A549 (cell line): ENCODE results near the gene IL17REL. TPM values are rescaled to one million over a fixed set of nuclear protein-coding genes. Genes with fewer than 3 reads are reported as not detected.

Experiments
- ATAC-seq, 2 experiments: fragments of 200-7000 bp in 1 of 2; fragments of >200 bp in 1 of 2; cut with Nextera tagmentation in 1 of 2; cut with Tn5 transposase in 1 of 2; 3 replicates each; pipeline versions ENCODE4 v1.8.0 to v1.9.1; 2018 to 2020; ENCODE audit warnings: mild to moderate bottlenecking in 1 of 2, moderate library complexity in 1 of 2
- CTCF ChIA-PET: fragments of 300-600 bp; sonication (Branson Sonifier 250); formaldehyde crosslinking; extraction: SDS; loops from one replicate; lab custom pipeline; 2021; ENCODE audit warnings: antibody characterized with exemption, inconsistent platforms; lab: Yijun Ruan, JAX
- POLR2A ChIA-PET: fragments of 350-600 bp; formaldehyde crosslinking; extraction: SDS; loops from one replicate; lab custom pipeline; 2021; ENCODE audit warnings: antibody characterized with exemption, inconsistent platforms; lab: Yijun Ruan, JAX
- DNase-seq, 2 experiments: peaks; one replicate each; pipeline versions ENCODE4 v3.0.0 to v3.0.0-alpha.2; 2011 to 2016; ENCODE audit warnings: low read depth in 1 of 2, low spot score in 1 of 2
- FAIRE-seq: peaks from 2 replicates; lab custom pipeline; 2011; peaks lifted over from hg19 to GRCh38; lab: Jason Lieb, UNC
- H3K27ac ChIP-seq, 2 experiments: fragments of >200 bp; sonication (Bioruptor Twin); formaldehyde crosslinking; 3 replicates each; pipeline ENCODE4 v1.5.1; 2016 to 2017
- H3K4me1 ChIP-seq: fragments of >200 bp; sonication (Bioruptor Twin); formaldehyde crosslinking; 3 replicates; pipeline ENCODE4 v1.6.1; 2016
- H3K4me2 ChIP-seq: fragments of >200 bp; sonication (Bioruptor Twin); formaldehyde crosslinking; 3 replicates; pipeline ENCODE4 v1.6.1; 2016
- H3K4me3 ChIP-seq: fragments of >200 bp; sonication (Bioruptor Twin); formaldehyde crosslinking; 3 replicates; pipeline ENCODE4 v1.5.1; 2016
- H3K9me3 ChIP-seq: fragments of >200 bp; sonication (Bioruptor Twin); formaldehyde crosslinking; 3 replicates; pipeline ENCODE4 v1.6.1; 2016
- BHLHE40 ChIP-seq: IDR thresholded peaks from 2 replicates; pipeline ENCODE4 v1.6.1; 2012; ENCODE audit warnings: low read depth, low read length, inconsistent platforms
- CBX2 ChIP-seq: fragments of 200-600 bp; sonication (generic); IDR thresholded peaks from 2 replicates; pipeline ENCODE4 v1.6.1; 2016; ENCODE audit warnings: low read depth, mild to moderate bottlenecking, borderline replicate concordance
- CHD4 ChIP-seq: fragments of 200-600 bp; sonication (generic); IDR thresholded peaks from 2 replicates; pipeline ENCODE4 v1.6.1; 2016; ENCODE audit warnings: antibody characterized with exemption, mild to moderate bottlenecking, borderline replicate concordance
- EHMT2 ChIP-seq: fragments of 200-600 bp; sonication (generic); IDR thresholded peaks from 2 replicates; pipeline ENCODE4 v1.6.1; 2016; ENCODE audit warnings: antibody characterized with exemption, low read depth, mild to moderate bottlenecking, moderate library complexity
- EP300 ChIP-seq, 2 experiments: fragments of >200 bp; sonication (Bioruptor Twin); formaldehyde crosslinking; IDR thresholded peaks; 2 replicates in 1 of 2; 3 replicates in 1 of 2; pipeline ENCODE4 v1.6.1; 2016 to 2017
- ESRRA ChIP-seq: fragments of 150-350 bp; IDR thresholded peaks from 2 replicates; pipeline ENCODE4 v1.6.1; 2014; ENCODE audit warnings: mild to moderate bottlenecking, low read length, borderline replicate concordance
- FOSB ChIP-seq: fragments of 250-450 bp; sonication (Bioruptor Pico); IDR thresholded peaks from 2 replicates; pipeline ENCODE4 v1.5.0; 2020; ENCODE audit warnings: mild to moderate bottlenecking, moderate library complexity
- HDAC2 ChIP-seq: fragments of 200-600 bp; sonication (generic); IDR thresholded peaks from 2 replicates; pipeline ENCODE4 v1.6.1; 2016
- HOXB13 ChIP-seq: fragments of 250-450 bp; sonication (Bioruptor Pico); IDR thresholded peaks from 2 replicates; pipeline ENCODE4 v1.5.0; 2020; ENCODE audit warnings: low read depth, mild to moderate bottlenecking, moderate library complexity
- HOXB5 ChIP-seq: fragments of 250-450 bp; sonication (Bioruptor Pico); IDR thresholded peaks from 2 replicates; pipeline ENCODE4 v1.5.0; 2020; ENCODE audit warnings: mild to moderate bottlenecking, moderate library complexity
- KDM1A ChIP-seq: fragments of 200-600 bp; sonication (generic); IDR thresholded peaks from 2 replicates; pipeline ENCODE4 v1.6.1; 2016; ENCODE audit warnings: low read depth, mild to moderate bottlenecking
- KDM5A ChIP-seq: fragments of 200-600 bp; sonication (generic); IDR thresholded peaks from 2 replicates; pipeline ENCODE4 v1.6.1; 2016; ENCODE audit warnings: antibody characterized with exemption, mild to moderate bottlenecking
- MAFK ChIP-seq: fragments of 450-650 bp; IDR thresholded peaks from 2 replicates; pipeline ENCODE4 v1.6.1; 2014; ENCODE audit not compliant: partially characterized antibody
- MAZ ChIP-seq: fragments of 150-350 bp; IDR thresholded peaks from 2 replicates; pipeline ENCODE4 v1.6.1; 2014; ENCODE audit warnings: antibody characterized with exemption, low read depth, low read length, borderline replicate concordance
- NR3C1 ChIP-seq: fragments of >200 bp; sonication (Bioruptor Twin); formaldehyde crosslinking; IDR thresholded peaks from 3 replicates; pipeline ENCODE4 v1.6.1; 2017
- POLR2AphosphoS2 ChIP-seq: conservative IDR thresholded peaks from 2 replicates; pipeline ENCODE4 v1.6.1; 2012; ENCODE audit warnings: low read length, improper control_type of control experiment, inconsistent platforms
- RARB ChIP-seq: fragments of 250-450 bp; sonication (Bioruptor Pico); IDR thresholded peaks from 2 replicates; pipeline ENCODE4 v1.8.0; 2021; ENCODE audit warnings: mild to moderate bottlenecking, moderate library complexity
- RCOR1 ChIP-seq: fragments of 150-350 bp; IDR thresholded peaks from 2 replicates; pipeline ENCODE4 v1.6.1; 2014; ENCODE audit warnings: antibody characterized with exemption, low read length, low read depth
- SREBF2 ChIP-seq: fragments of 450-650 bp; IDR thresholded peaks from 2 replicates; pipeline ENCODE4 v1.6.1; 2014; ENCODE audit warnings: mild to moderate bottlenecking, moderate library complexity
- TP53 ChIP-seq: fragments of 250-450 bp; sonication (Bioruptor Pico); IDR thresholded peaks from 2 replicates; pipeline ENCODE4 v1.5.0; 2021; ENCODE audit warnings: mild to moderate bottlenecking, moderate library complexity
- ZFP36 ChIP-seq: fragments of 450-650 bp; IDR thresholded peaks from 2 replicates; pipeline ENCODE4 v1.6.1; 2014; ENCODE audit warnings: borderline replicate concordance; ENCODE audit not compliant: partially characterized antibody
- ZSCAN20 ChIP-seq: fragments of 250-450 bp; sonication (Bioruptor Pico); IDR thresholded peaks from 2 replicates; pipeline ENCODE4 v1.8.0; 2022; ENCODE audit warnings: mild to moderate bottlenecking, moderate library complexity
- WGBS: methylation state at CpG from one replicate; pipeline ENCODE4 v1.1.6; 2017; ENCODE audit errors: missing lambda C conversion rate; 5-methylcytosine and 5-hydroxymethylcytosine counted together
- polyA minus RNA-seq: library from RNA; depleted of rRNA, polyadenylated mRNA; stranded (reverse); fragments of >200 nt; gene quantifications from 2 replicates; pipeline ENCODE4 v1.2.3, GENCODE V29; 2011; rRNA and poly(A)+ RNA removed
- polyA plus RNA-seq, 4 experiments: library from polyadenylated mRNA; depleted of rRNA in 3 of 4; stranded (reverse); fragments of >200 nt; fragmentation: RNase III in 1 of 4; extraction: RNeasy Plus Mini Kit Qiagen cat#74134 plus additional on column Dnase treatment in 1 of 4; gene quantifications; 2 replicates in 3 of 4; 3 replicates in 1 of 4; pipeline ENCODE4 v1.2.3, GENCODE V29; 2011 to 2017
- TF ChIP-seq, protein P1 (sequence below): fragments of 450-650 bp; IDR thresholded peaks from 2 replicates; pipeline ENCODE4 v1.6.1; 2014; ENCODE audit warnings: antibody characterized with exemption
- TF ChIP-seq, protein P2 (sequence below): fragments of 150-350 bp; IDR thresholded peaks from 2 replicates; pipeline ENCODE4 v1.6.1; 2014; ENCODE audit warnings: low read depth, mild to moderate bottlenecking, low read length
- TF ChIP-seq, protein P3 (sequence below): IDR thresholded peaks from 2 replicates; pipeline ENCODE4 v1.6.1; 2012
- TF ChIP-seq, protein P4 (sequence below): fragments of 200-600 bp; sonication (generic); IDR thresholded peaks from 2 replicates; pipeline ENCODE4 v1.6.1; 2016; ENCODE audit warnings: antibody characterized with exemption, mild to moderate bottlenecking, moderate library complexity
- TF ChIP-seq, protein P5 (sequence below): fragments of 250-450 bp; sonication (Bioruptor Pico); IDR thresholded peaks from 2 replicates; pipeline ENCODE4 v1.5.0; 2021; ENCODE audit warnings: mild to moderate bottlenecking, moderate library complexity, borderline replicate concordance
- TF ChIP-seq, protein P6 (sequence below): fragments of >200 bp; sonication (Bioruptor Twin); formaldehyde crosslinking; IDR thresholded peaks from 2 replicates; pipeline ENCODE4 v1.6.1; 2016

Gene IL17REL
- polyA plus RNA-seq (2011; rRNA removed) (0.03 TPM in 1 of 2 replicates, not detected in the other), polyA plus RNA-seq (2017; fragmentation: RNase III; extraction: RNeasy Plus Mini Kit Qiagen cat#74134 plus additional on column Dnase treatment) (0.06 to 0.08 TPM (median 0.07 TPM) in 3 replicates), polyA minus RNA-seq (not detected in 2 replicates)
- 0.01 TPM in 1 of 2 replicates, not detected in the other for polyA plus RNA-seq (2012; cell fraction: cytosol; rRNA removed)
- 0.11 and 0.12 TPM in 2 replicates for polyA plus RNA-seq (2012; cell fraction: nucleus; rRNA removed)

DNA sequence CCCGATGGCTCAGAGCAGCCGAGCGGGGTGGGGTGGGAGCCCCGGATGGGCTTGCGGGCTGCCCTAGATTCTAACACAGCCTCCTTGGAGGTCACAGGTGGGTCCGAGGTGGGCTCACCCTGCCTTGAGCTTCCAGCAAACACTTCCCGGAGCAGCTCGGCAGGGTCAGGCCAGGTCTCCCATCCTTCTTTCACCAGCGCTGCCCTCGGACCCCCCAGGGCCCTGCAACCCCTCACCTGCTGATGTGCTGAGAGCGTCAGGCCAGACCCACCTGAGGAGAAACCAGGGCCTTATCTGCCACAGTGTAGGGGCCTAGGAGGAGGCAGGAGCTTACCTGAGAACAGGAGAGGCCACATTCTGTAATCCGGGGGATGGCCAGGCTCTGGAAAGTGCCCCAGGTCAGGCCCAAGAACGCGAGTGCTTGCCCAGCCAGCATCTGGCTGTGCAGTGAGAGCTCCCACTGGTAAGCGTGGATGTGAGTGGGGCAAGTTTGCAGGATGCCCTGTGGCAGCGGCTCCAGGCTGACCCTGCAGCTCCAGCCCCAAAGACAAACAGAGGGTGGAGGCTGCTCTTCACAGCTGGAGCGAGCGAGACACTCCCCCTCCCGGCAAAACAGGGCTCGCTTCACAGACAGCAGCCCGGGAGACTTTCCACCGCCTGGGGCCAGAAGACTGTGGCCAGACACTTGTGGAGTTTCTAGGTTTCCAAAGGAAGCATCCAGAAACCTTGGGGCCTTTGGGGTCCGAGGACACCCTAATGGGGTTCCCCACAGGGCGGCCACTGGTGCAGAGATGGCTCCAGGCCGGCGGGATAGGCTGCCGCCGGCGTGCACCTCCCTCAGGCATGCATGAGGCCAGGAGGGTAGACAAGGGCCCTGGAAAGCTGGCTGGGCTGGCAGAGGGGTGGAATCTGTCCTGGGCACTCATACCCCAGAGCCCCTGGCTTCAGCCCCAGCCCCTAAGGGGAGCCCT is at the start of gene IL17REL:
TSS of gene IL17REL (minus strand) at position 555 of the 971 bp plus-strand sequence. CDS start at position 436, 119 bp downstream.
- ATAC-seq: peak in 1 of 2 experiments; percentile 43; a peak in 3 of 6 replicates
- WGBS: 73% methylated on average over 14 of the region's 29 CpGs
- Histone ChIP-seq H3K27ac (no peak within 1 kb of the TSS), H3K4me3 (no peak within 1 kb of the TSS), H3K9me3 (no peaks in the 10 kb centered on the region), H3K4me1 (0 out of 3 replicates have a peak, but pooled peaks cover 4% of the 10 kb centered on the region), H3K4me2 (no peak within 1 kb of the TSS)
- ChIA-PET POLR2A (no interaction called here), CTCF (interaction anchor here (0.7 to 2.3 kb wide), 4 partner anchors 15 to 252 kb away, joined by 3 to 14 read pairs (median 4); no protein-coding TSS in a partner anchor)
- FAIRE-seq: no peak
- no peak for DNase-seq
- TF ChIP-seq KDM1A (no peak), TP53 (CRISPR knock-in tag) (no peak), KDM5A (no peak), EP300 (IDR thresholded peaks at IDR 0.05) (no peak), MAFK (no peak), SREBF2 (no peak), HOXB13 (no peak), ZFP36 (no peak), CBX2 (no peak), BHLHE40 (no peak), EHMT2 (no peak)

DNA sequence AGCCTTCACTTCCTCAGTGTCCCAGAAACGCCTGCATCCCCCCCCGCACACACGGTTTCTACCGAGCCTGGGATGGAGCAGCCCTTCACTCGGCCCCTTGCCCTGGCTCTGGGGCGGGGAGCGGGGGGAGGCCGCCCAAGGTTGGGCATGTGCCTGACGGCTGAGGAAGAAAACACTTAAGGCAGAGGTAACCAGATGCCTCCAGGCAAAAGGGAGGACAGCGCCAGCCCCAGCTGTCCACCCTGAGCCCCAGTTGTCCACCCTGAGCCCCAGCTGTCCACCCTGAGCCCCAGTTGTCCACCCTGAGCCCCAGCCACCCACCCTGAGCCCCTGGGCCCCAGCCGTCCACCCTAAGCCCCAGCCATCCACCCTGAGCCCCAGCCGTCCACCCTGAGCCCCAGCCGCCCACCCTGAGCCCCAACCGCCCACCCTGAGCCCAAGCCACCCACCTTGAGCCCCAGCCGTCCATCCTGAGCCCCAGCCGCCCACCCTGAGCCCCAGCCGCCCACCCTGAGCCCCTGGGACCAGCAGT is 49.3 kb upstream of the IL17REL start:
- POLR2A ChIA-PET: no interaction called here
- DNase-seq: no peak
- no peak for ATAC-seq
- CTCF ChIA-PET: no interaction called here
- peaks cover 9% of the 10 kb centered on the region; the same call in 2 of the 3 replicates for H3K4me1 ChIP-seq
- no peak overlapping the region for H3K27ac ChIP-seq
- no peaks in the 10 kb centered on the region for H3K9me3 ChIP-seq
- no peak overlapping the region for H3K4me2 ChIP-seq
- WGBS: 36% methylated on average over 8 of the region's 17 CpGs
- H3K4me3 ChIP-seq: no peak overlapping the region
- FAIRE-seq: no peak
- TF ChIP-seq CHD4 (no peak), NR3C1 (no peak), KDM5A (no peak), POLR2AphosphoS2 (no peak), RARB (CRISPR knock-in tag) (no peak), ESRRA (no peak), ZSCAN20 (CRISPR knock-in tag) (no peak), HOXB5 (CRISPR knock-in tag) (no peak), MAZ (no peak), RCOR1 (no peak), HOXB13 (no peak), HDAC2 (no peak), FOSB (CRISPR knock-in tag) (no peak)
- TF ChIP-seq, protein P1, sequence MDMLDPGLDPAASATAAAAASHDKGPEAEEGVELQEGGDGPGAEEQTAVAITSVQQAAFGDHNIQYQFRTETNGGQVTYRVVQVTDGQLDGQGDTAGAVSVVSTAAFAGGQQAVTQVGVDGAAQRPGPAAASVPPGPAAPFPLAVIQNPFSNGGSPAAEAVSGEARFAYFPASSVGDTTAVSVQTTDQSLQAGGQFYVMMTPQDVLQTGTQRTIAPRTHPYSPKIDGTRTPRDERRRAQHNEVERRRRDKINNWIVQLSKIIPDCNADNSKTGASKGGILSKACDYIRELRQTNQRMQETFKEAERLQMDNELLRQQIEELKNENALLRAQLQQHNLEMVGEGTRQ: no peak
- TF ChIP-seq, protein P2, sequence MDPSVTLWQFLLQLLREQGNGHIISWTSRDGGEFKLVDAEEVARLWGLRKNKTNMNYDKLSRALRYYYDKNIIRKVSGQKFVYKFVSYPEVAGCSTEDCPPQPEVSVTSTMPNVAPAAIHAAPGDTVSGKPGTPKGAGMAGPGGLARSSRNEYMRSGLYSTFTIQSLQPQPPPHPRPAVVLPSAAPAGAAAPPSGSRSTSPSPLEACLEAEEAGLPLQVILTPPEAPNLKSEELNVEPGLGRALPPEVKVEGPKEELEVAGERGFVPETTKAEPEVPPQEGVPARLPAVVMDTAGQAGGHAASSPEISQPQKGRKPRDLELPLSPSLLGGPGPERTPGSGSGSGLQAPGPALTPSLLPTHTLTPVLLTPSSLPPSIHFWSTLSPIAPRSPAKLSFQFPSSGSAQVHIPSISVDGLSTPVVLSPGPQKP: no peak
- TF ChIP-seq, protein P3, sequence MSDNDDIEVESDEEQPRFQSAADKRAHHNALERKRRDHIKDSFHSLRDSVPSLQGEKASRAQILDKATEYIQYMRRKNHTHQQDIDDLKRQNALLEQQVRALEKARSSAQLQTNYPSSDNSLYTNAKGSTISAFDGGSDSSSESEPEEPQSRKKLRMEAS: no peak
- TF ChIP-seq, protein P4, sequence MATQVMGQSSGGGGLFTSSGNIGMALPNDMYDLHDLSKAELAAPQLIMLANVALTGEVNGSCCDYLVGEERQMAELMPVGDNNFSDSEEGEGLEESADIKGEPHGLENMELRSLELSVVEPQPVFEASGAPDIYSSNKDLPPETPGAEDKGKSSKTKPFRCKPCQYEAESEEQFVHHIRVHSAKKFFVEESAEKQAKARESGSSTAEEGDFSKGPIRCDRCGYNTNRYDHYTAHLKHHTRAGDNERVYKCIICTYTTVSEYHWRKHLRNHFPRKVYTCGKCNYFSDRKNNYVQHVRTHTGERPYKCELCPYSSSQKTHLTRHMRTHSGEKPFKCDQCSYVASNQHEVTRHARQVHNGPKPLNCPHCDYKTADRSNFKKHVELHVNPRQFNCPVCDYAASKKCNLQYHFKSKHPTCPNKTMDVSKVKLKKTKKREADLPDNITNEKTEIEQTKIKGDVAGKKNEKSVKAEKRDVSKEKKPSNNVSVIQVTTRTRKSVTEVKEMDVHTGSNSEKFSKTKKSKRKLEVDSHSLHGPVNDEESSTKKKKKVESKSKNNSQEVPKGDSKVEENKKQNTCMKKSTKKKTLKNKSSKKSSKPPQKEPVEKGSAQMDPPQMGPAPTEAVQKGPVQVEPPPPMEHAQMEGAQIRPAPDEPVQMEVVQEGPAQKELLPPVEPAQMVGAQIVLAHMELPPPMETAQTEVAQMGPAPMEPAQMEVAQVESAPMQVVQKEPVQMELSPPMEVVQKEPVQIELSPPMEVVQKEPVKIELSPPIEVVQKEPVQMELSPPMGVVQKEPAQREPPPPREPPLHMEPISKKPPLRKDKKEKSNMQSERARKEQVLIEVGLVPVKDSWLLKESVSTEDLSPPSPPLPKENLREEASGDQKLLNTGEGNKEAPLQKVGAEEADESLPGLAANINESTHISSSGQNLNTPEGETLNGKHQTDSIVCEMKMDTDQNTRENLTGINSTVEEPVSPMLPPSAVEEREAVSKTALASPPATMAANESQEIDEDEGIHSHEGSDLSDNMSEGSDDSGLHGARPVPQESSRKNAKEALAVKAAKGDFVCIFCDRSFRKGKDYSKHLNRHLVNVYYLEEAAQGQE: no peak
- TF ChIP-seq, protein P5, sequence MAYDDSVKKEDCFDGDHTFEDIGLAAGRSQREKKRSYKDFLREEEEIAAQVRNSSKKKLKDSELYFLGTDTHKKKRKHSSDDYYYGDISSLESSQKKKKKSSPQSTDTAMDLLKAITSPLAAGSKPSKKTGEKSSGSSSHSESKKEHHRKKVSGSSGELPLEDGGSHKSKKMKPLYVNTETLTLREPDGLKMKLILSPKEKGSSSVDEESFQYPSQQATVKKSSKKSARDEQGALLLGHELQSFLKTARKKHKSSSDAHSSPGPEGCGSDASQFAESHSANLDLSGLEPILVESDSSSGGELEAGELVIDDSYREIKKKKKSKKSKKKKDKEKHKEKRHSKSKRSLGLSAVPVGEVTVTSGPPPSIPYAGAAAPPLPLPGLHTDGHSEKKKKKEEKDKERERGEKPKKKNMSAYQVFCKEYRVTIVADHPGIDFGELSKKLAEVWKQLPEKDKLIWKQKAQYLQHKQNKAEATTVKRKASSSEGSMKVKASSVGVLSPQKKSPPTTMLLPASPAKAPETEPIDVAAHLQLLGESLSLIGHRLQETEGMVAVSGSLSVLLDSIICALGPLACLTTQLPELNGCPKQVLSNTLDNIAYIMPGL (CRISPR knock-in tag): no peak
- TF ChIP-seq, protein P6, sequence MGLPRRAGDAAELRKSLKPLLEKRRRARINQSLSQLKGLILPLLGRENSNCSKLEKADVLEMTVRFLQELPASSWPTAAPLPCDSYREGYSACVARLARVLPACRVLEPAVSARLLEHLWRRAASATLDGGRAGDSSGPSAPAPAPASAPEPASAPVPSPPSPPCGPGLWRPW: no peak
